HUES6 (cell line): ENCODE results near the gene FCRL2.

Experiments
- H3K27ac ChIP-seq: 2 replicates; pipeline ENCODE4 v1.7.0; 2013; ENCODE audit warnings: low read depth, mild to moderate bottlenecking, low read length, inconsistent platforms
- H3K27me3 ChIP-seq: 2 replicates; pipeline ENCODE4 v1.6.1; 2013; ENCODE audit warnings: low read length; ENCODE audit not compliant: control insufficient read depth, insufficient read depth
- H3K36me3 ChIP-seq: 2 replicates; pipeline ENCODE4 v1.6.1; 2013; ENCODE audit warnings: low read length; ENCODE audit not compliant: control insufficient read depth, insufficient read depth
- H3K4me1 ChIP-seq: 2 replicates; pipeline ENCODE4 v1.6.1; 2013; ENCODE audit warnings: low read length; ENCODE audit not compliant: control insufficient read depth, insufficient read depth
- H3K4me3 ChIP-seq: 2 replicates; pipeline ENCODE4 v1.5.1; 2013; ENCODE audit warnings: low read depth, low read length
- H3K9ac ChIP-seq: one replicate; pipeline ENCODE4 v1.6.1; 2013; ENCODE audit warnings: mild to moderate bottlenecking, low read length
- H3K9me3 ChIP-seq: 2 replicates; pipeline ENCODE4 v1.6.1; 2013; ENCODE audit warnings: low read depth, low read length; ENCODE audit not compliant: control insufficient read depth, insufficient read depth

FCRL2 gene

GRCh38 chr1:157776971-157777391 is at the start of gene FCRL2:
Gene FCRL2 (minus strand): TSS chr1:157777132. CDS start chr1:157777073, 59 bp downstream.
- Histone ChIP-seq H3K4me1 (peaks cover 5% of the 10 kb centered on the region; the same call in 1 of the 2 replicates), H3K36me3 (no peaks in the 10 kb centered on the region), H3K27me3 (no peaks in the 10 kb centered on the region; the same call in 1 of the 2 replicates), H3K4me3 (no peak within 1 kb of the TSS), H3K9me3 (no peaks in the 10 kb centered on the region), H3K27ac (no peak within 1 kb of the TSS), H3K9ac (no peak within 1 kb of the TSS)

GRCh38 chr1:157820299-157820698 is 43.4 kb upstream of the FCRL2 start:
- Histone ChIP-seq H3K27me3 (0 out of 2 replicates have a peak, but pooled peaks cover 3% of the 10 kb centered on the region), H3K4me1 (no peaks in the 10 kb centered on the region), H3K4me3 (no peak overlapping the region), H3K9me3 (no peaks in the 10 kb centered on the region), H3K36me3 (no peaks in the 10 kb centered on the region), H3K9ac (no peak overlapping the region), H3K27ac (no peak overlapping the region)

GRCh38 chr1:157819896-157820295 is 43.0 kb upstream of the FCRL2 start, which contains the start of gene FCRL1:
Gene FCRL1 (minus strand): TSS chr1:157820120. CDS start chr1:157820037, 83 bp downstream.
- no peaks in the 10 kb centered on the region for H3K9me3 ChIP-seq
- H3K4me3 ChIP-seq: no peak within 1 kb of the TSS
- 0 out of 2 replicates have a peak, but pooled peaks cover 3% of the 10 kb centered on the region for H3K27me3 ChIP-seq
- H3K9ac ChIP-seq: no peak within 1 kb of the TSS
- no peaks in the 10 kb centered on the region for H3K4me1 ChIP-seq
- no peaks in the 10 kb centered on the region for H3K36me3 ChIP-seq
- H3K27ac ChIP-seq: no peak within 1 kb of the TSS

- no peaks in the 10 kb centered on the region for H3K4me1 ChIP-seq
- no peak overlapping the region for H3K9ac ChIP-seq
- H3K27ac ChIP-seq: no peak overlapping the region
- no peak overlapping the region for H3K4me3 ChIP-seq
- no peaks in the 10 kb centered on the region for H3K9me3 ChIP-seq
- H3K27me3 ChIP-seq: 0 out of 2 replicates have a peak, but pooled peaks cover 3% of the 10 kb centered on the region
- no peaks in the 10 kb centered on the region for H3K36me3 ChIP-seq
These were observed 42.3 kb upstream of the FCRL2 start for GRCh38 chr1:157819215-157819614.

GRCh38 chr1:157813269-157813668 is 36.3 kb upstream of the FCRL2 start:
- no peaks in the 10 kb centered on the region for H3K27me3 ChIP-seq
- no peaks in the 10 kb centered on the region for H3K36me3 ChIP-seq
- H3K4me1 ChIP-seq: no peaks in the 10 kb centered on the region
- no peak overlapping the region for H3K4me3 ChIP-seq
- no peaks in the 10 kb centered on the region for H3K9me3 ChIP-seq
- H3K9ac ChIP-seq: no peak overlapping the region
- no peak overlapping the region for H3K27ac ChIP-seq

- H3K27me3 ChIP-seq: no peaks in the 10 kb centered on the region; the same call in 1 of the 2 replicates
- H3K36me3 ChIP-seq: no peaks in the 10 kb centered on the region
- no peak overlapping the region for H3K4me3 ChIP-seq
- H3K27ac ChIP-seq: no peak overlapping the region
- H3K9me3 ChIP-seq: no peaks in the 10 kb centered on the region
- H3K4me1 ChIP-seq: no peaks in the 10 kb centered on the region
- no peak overlapping the region for H3K9ac ChIP-seq
These were observed 29.7 kb upstream of the FCRL2 start for GRCh38 chr1:157806431-157807149.

- H3K9me3 ChIP-seq: no peaks in the 10 kb centered on the region
- no peak overlapping the region for H3K9ac ChIP-seq
- H3K27ac ChIP-seq: no peak overlapping the region
- no peaks in the 10 kb centered on the region; the same call in 1 of the 2 replicates for H3K27me3 ChIP-seq
- no peaks in the 10 kb centered on the region for H3K36me3 ChIP-seq
- no peak overlapping the region for H3K4me3 ChIP-seq
- H3K4me1 ChIP-seq: no peaks in the 10 kb centered on the region
These were observed 26.9 kb upstream of the FCRL2 start for GRCh38 chr1:157803851-157804250.

GRCh38 chr1:157799996-157800395 is 23.1 kb upstream of the FCRL2 start:
- Histone ChIP-seq H3K27ac (no peak overlapping the region), H3K4me1 (no peaks in the 10 kb centered on the region), H3K4me3 (no peak overlapping the region), H3K9me3 (no peaks in the 10 kb centered on the region), H3K27me3 (no peaks in the 10 kb centered on the region), H3K36me3 (no peaks in the 10 kb centered on the region), H3K9ac (no peak overlapping the region)

- Histone ChIP-seq H3K27me3 (no peaks in the 10 kb centered on the region), H3K27ac (no peak overlapping the region), H3K36me3 (no peaks in the 10 kb centered on the region), H3K9ac (no peak overlapping the region), H3K9me3 (peaks cover 7% of the 10 kb centered on the region; the same call in 1 of the 2 replicates), H3K4me3 (no peak overlapping the region), H3K4me1 (no peaks in the 10 kb centered on the region)
These were observed 21.3 kb upstream of the FCRL2 start for GRCh38 chr1:157798211-157798610.

GRCh38 chr1:157785248-157785647 is 8.3 kb upstream of the FCRL2 start:
- no peak overlapping the region for H3K4me3 ChIP-seq
- H3K36me3 ChIP-seq: no peaks in the 10 kb centered on the region
- H3K4me1 ChIP-seq: no peaks in the 10 kb centered on the region
- H3K9ac ChIP-seq: no peak overlapping the region
- no peaks in the 10 kb centered on the region; the same call in 1 of the 2 replicates for H3K27me3 ChIP-seq
- H3K27ac ChIP-seq: no peak overlapping the region
- no peaks in the 10 kb centered on the region for H3K9me3 ChIP-seq

- Histone ChIP-seq H3K9ac (no peak overlapping the region), H3K4me3 (no peak overlapping the region), H3K27ac (no peak overlapping the region), H3K36me3 (no peaks in the 10 kb centered on the region), H3K4me1 (no peaks in the 10 kb centered on the region), H3K27me3 (no peaks in the 10 kb centered on the region; the same call in 1 of the 2 replicates), H3K9me3 (no peaks in the 10 kb centered on the region)
These were observed 7.9 kb upstream of the FCRL2 start for GRCh38 chr1:157784801-157785200.
